ENCODE data around the gene EPB41L4B.

Gene EPB41L4B

DNA sequence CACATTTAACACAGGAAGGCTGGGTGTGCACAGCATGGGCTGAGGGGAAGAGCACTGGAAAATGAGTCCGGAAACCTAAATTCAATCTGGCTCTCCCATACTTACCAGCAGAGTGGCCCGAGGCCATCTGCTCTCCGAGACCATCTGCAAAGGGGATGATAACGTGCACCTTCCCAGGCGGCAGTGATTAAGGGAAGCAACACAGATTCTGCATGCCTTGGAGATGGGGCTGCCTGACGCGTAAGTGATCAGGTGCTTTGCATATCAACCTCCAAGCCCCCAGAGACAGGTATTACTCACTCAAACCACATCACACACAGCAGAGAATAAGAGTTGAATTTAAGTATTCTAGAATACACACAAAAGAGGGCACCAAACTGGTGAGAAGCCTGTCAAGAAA is 9.1 kb downstream of the EPB41L4B start:
- peaks cover 65% of the 10 kb centered on the region for H4K20me1 ChIP-seq (ENCODE audit: insufficient read depth, low read length)
- H3K4me2 ChIP-seq (ENCODE audit: low read length) = peak overlapping the region; percentile 81
- no peaks in the 10 kb centered on the region for H3K9me3 ChIP-seq (ENCODE audit: insufficient read depth, low read length)
- H3K27ac ChIP-seq (ENCODE audit: low read length) = no peak overlapping the region
- H3K27me3 ChIP-seq (ENCODE audit: low read depth, low read length) = no peaks in the 10 kb centered on the region; the same call in 1 of the 2 replicates
- no peaks in the 10 kb centered on the region for H3K36me3 ChIP-seq (replicated peaks; ENCODE audit: low read depth, low read length)
- H3K4me3 ChIP-seq (ENCODE audit: low read length) = peak overlapping the region; percentile 50
- H3K79me2 ChIP-seq (ENCODE audit: low read length) = peaks cover 67% of the 10 kb centered on the region
- H3K4me1 ChIP-seq (ENCODE audit: low read length) = peaks cover 46% of the 10 kb centered on the region
- TF ChIP-seq EZH2phosphoT487 (IDR thresholded peaks at IDR 0.05; ENCODE audit: low read depth) (no peak), CTCF (IDR thresholded peaks at IDR 0.05; ENCODE audit: low read depth, low read length) (no peak)
- no peak overlapping the region for H3K9ac ChIP-seq (ENCODE audit: low read length)
- no peak overlapping the region for H2AFZ ChIP-seq (ENCODE audit: low read depth, low read length)

- Histone ChIP-seq H3K79me2 (ENCODE audit: low read length) (peaks cover 67% of the 10 kb centered on the region), H3K9ac (ENCODE audit: low read length) (no peak overlapping the region), H3K4me1 (ENCODE audit: low read length) (peaks cover 46% of the 10 kb centered on the region), H3K27ac (ENCODE audit: low read length) (no peak overlapping the region), H3K4me3 (ENCODE audit: low read length) (peak overlapping the region; percentile 50; the same call in 1 of the 2 replicates), H3K4me2 (ENCODE audit: low read length) (peak overlapping the region; percentile 81), H3K9me3 (ENCODE audit: insufficient read depth, low read length) (no peaks in the 10 kb centered on the region), H3K36me3 (replicated peaks; ENCODE audit: low read depth, low read length) (no peaks in the 10 kb centered on the region), H2AFZ (ENCODE audit: low read depth, low read length) (no peak overlapping the region), H4K20me1 (ENCODE audit: insufficient read depth, low read length) (peaks cover 65% of the 10 kb centered on the region), H3K27me3 (ENCODE audit: low read depth, low read length) (no peaks in the 10 kb centered on the region; the same call in 1 of the 2 replicates)
- TF ChIP-seq EZH2phosphoT487 (IDR thresholded peaks at IDR 0.05; ENCODE audit: low read depth) (no peak), CTCF (IDR thresholded peaks at IDR 0.05; ENCODE audit: low read depth, low read length) (no peak)
Observed at GRCh38 chr9:109311286-109311685, 9.6 kb downstream of the EPB41L4B start.

GRCh38 chr9:109310486-109310901 is 10.4 kb downstream of the EPB41L4B start:
- no peak overlapping the region for H3K4me3 ChIP-seq (ENCODE audit: low read length)
- no peak overlapping the region for H3K9ac ChIP-seq (ENCODE audit: low read length)
- H3K4me1 ChIP-seq (ENCODE audit: low read length) = peaks cover 46% of the 10 kb centered on the region
- TF ChIP-seq CTCF (IDR thresholded peaks at IDR 0.05; ENCODE audit: low read depth, low read length) (no peak), EZH2phosphoT487 (IDR thresholded peaks at IDR 0.05; ENCODE audit: low read depth) (no peak)
- H4K20me1 ChIP-seq (ENCODE audit: insufficient read depth, low read length) = peaks cover 58% of the 10 kb centered on the region
- H3K27me3 ChIP-seq (ENCODE audit: low read depth, low read length) = no peaks in the 10 kb centered on the region; the same call in 1 of the 2 replicates
- H3K27ac ChIP-seq (ENCODE audit: low read length) = no peak overlapping the region
- no peaks in the 10 kb centered on the region for H3K36me3 ChIP-seq (replicated peaks; ENCODE audit: low read depth, low read length)
- H3K79me2 ChIP-seq (ENCODE audit: low read length) = peaks cover 60% of the 10 kb centered on the region
- no peaks in the 10 kb centered on the region for H3K9me3 ChIP-seq (ENCODE audit: insufficient read depth, low read length)
- H3K4me2 ChIP-seq (ENCODE audit: low read length) = no peak overlapping the region
- no peak overlapping the region for H2AFZ ChIP-seq (ENCODE audit: low read depth, low read length)

DNA sequence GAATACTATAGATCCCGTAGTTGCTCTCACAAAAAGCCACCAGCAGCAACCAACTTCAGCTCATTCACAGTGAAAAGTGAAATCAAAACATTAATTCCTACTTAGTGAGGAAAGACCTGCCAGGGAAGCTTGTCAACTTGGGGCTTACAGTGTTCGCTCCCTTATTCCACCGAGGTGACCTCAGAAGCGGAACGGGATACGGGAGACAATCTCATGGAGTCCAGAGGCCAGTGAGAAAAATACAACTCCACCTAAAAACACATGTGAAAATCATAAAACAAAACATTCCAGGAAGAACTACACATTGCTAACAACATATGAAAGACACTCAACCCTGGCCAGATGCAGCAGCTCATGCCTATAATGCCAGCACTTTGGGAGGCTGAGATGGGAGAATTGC is 11.6 kb downstream of the EPB41L4B start:
- no peak overlapping the region for H2AFZ ChIP-seq (ENCODE audit: low read depth, low read length)
- H3K9ac ChIP-seq (ENCODE audit: low read length) = no peak overlapping the region
- H3K4me3 ChIP-seq (ENCODE audit: low read length) = no peak overlapping the region
- TF ChIP-seq EZH2phosphoT487 (IDR thresholded peaks at IDR 0.05; ENCODE audit: low read depth) (no peak), CTCF (IDR thresholded peaks at IDR 0.05; ENCODE audit: low read depth, low read length) (no peak)
- H3K79me2 ChIP-seq (ENCODE audit: low read length) = peaks cover 48% of the 10 kb centered on the region
- no peaks in the 10 kb centered on the region for H3K36me3 ChIP-seq (replicated peaks; ENCODE audit: low read depth, low read length)
- H3K27ac ChIP-seq (ENCODE audit: low read length) = no peak overlapping the region
- H3K4me2 ChIP-seq (ENCODE audit: low read length) = no peak overlapping the region
- H3K27me3 ChIP-seq (ENCODE audit: low read depth, low read length) = no peaks in the 10 kb centered on the region; the same call in 1 of the 2 replicates
- peaks cover 46% of the 10 kb centered on the region for H4K20me1 ChIP-seq (ENCODE audit: insufficient read depth, low read length)
- no peaks in the 10 kb centered on the region for H3K9me3 ChIP-seq (ENCODE audit: insufficient read depth, low read length)
- peaks cover 36% of the 10 kb centered on the region for H3K4me1 ChIP-seq (ENCODE audit: low read length)
